T-helper 22 cell (primary cell): ENCODE data around the gene KRTAP4-1.
"Not testable (repeated sequence)": the region's sequence is repeated elsewhere in the genome, so short reads cannot be mapped to it uniquely, and the experiment has no call there.

Experiments
- DNase-seq: peaks from one replicate; pipeline ENCODE4 v3.0.0-alpha.2; 2020; ENCODE audit warnings: low read depth

Gene KRTAP4-1

DNA sequence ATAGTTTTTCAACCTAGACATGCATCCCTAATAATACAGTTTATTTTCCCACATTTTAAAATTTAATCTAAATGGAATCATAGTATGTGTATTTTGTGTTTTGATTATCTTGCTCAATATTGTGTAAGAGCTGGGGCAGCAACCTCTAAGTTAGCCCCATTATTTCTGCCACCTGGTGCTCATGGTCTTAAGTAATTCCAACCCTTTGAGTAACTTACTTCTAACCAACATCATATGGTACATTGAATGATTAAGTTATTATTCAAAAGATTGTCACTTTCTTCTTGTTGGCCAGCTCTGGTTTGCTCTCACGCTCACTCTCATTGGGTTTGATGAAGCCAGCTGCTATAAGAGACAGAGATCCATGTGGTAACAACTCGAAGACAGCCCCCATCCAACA lies 12.8 kb downstream of the KRTAP4-1 start:
- no peak for DNase-seq

DNA sequence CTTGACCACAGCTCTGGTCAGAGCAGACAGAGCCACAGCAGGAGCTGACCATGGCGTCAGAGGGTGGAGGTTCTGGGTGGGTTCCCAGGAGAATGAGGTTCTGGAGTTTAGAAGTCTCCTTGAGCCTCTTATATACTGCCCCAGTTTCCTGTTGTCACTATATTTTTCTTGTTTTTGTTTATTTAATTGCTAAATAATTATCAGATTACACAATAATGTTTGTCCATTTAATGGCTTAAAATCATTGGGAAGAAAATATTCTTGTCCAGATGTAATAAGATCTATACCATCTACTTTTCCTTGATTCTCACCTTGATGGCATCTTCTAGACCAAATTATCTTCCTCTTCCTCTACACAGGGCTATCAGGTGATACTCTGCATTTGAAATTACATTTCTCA lies 16.6 kb downstream of the KRTAP4-1 start, which contains the start of gene KRTAP4-3:
Gene KRTAP4-3, minus strand, starts transcription at position 101 of the 400 bp plus-strand sequence. Its CDS starts 49 bp downstream, at position 52.
- no peak for DNase-seq

DNA sequence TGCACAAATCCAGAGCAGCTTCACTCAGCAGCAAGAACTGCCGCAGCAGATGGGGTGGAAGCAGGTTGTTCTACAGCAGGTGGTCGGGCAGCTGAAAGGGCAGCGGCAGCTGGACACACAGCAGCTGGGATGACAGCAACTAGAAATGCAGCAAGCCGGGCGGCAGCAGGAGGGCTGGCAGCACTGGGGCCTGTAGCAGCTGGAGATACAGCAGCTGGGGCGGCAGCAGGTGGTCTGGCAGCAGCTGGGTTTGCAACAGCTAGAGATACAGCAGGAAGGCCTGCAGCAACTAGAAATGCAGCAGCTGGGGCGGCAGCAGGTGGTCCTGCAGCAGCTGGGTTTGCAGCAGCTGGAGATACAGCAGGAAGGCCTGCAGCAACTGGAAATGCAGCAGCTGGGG lies 17.1 kb downstream of the KRTAP4-1 start:
- no peak for DNase-seq

DNA sequence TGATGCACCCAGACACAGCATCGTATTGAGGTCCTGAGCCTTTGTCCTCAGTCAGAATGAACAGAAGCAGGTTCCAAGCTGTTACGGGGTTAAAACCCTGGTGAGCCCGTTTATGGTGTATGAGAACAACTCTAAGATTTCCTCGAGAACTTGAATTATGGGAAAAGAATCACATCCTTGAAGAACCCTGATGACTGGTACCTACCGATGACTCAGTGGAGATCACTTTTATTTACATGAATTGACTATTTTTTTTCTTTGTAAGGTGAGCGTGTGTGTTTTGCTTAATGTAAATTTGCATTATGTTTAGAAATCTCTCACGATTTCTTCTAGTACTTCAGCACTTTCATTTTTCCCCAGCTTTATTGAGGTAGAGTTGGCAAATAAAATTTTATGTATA lies 20.9 kb downstream of the KRTAP4-1 start:
- DNase-seq = no peak

DNA sequence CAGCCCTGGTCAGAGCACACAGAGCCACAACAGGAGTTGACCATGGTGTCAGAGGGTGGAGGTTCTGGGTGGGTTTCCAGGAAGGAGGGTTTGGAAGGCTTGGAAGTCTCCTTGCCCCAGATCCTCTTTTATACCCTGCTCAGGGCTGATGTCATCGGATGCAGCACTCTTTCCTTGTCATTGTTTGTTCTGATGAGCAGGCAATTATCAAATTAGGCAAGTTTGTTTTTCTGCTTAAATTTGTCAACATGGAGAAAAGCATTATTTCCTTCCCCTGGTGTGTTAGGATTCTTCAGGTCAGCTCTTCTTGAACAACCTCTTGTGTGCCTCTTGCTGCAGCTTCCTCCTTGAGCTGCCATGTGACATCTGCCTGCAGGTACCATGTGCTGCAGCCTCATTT lies 24.1 kb downstream of the KRTAP4-1 start, which contains the start of gene KRTAP4-4:
Gene KRTAP4-4, minus strand, starts transcription at position 101 of the 400 bp plus-strand sequence. Its CDS starts 57 bp downstream, at position 44.
- DNase-seq = no peak

DNA sequence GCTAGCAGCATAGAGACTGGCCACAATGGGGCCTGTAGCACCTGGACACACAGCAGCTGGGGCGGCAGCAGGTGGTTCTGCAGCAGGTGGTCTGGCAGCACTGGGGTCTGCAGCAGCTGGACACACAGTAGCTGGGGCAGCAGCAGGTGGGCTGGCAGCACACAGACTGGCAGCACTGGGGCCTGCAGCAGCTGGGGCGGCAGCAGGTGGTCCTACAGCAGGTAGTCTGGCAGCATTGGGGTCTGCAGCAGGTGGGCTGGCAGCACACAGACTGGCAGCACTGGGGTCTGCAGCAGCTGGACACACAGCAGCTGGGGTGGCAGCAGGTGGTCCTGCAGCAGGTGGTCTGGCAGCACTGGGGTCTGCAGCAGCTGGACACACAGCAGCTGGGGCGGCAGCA lies 24.5 kb downstream of the KRTAP4-1 start:
- DNase-seq = not testable (repeated sequence)

DNA sequence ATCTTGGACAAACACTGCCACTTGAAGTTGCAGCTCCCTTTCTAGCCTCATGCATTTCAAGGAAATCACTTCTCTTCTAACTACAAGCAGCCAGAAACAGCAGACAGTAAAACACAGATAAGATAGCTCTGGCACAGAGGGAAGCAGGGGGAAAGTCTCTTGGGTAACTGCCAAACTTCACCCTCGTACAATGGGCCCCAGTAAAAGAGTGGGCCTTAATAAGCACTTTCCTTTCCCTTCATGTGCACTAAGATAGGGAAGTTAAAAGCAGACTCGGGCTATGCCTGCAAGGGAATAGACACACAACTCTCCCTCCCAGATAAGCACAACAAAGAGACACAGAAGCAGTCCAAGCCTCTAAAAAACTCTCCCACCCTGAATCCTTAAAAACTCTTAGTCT lies 30.9 kb downstream of the KRTAP4-1 start:
- no peak for DNase-seq

DNA sequence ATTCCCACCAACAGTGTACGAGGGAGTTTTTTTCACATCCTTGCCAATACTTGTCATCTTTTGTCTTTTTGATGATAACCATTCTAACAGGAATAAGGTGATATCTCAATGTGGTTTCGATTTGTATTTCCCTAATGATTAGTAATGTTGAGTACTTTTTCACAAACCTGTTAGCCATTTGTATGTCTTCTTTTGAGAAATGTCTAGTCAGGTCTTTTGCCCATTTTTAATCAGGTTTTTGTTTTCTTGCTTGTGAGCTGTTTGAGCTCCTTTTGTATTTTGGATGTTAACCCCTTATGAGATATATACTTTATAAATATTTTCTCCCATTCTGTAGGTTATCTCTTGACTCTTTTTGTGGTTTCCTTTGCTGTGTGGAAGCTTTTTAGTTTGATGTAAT lies 33.2 kb downstream of the KRTAP4-1 start:
- DNase-seq = no peak

DNA sequence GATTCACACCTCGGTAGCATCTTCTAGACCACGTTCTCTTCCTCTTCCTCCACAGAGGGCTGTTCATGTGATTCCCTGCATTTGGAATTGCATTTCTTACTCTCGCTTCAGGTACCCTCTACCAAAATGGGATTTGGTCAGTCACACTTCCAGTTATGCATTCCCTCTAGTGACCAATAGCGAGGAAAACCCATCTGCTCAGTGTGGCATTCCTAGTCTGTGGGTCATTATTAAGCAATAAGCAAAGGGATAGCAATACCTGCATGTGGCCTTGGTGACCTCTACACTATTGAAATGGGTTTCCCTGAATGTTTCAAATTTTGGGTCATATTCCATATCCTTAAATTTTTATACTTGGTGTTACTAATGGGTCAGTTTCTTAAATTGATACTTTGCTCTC lies 34.7 kb downstream of the KRTAP4-1 start:
- no peak for DNase-seq

DNA sequence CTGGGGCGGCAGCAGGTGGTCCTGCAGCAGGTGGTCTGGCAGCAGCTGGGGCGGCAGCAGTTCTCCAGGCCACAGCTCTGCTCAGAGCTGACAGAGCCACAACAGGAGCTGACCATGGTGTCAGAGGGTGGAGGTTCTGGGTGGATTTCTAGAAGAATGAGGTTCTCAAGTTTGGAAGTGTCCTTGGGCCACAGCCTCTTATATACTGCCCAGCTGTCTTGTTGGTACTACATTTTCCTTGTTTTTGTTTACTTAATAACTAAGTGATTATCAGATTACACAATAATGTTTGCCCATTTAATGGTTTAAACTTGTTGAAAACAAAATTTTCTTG lies 35.1 kb downstream of the KRTAP4-1 start, which contains the start of gene KRTAP4-5:
Gene KRTAP4-5, minus strand, starts transcription at position 174 of the 334 bp plus-strand sequence. Its CDS starts 58 bp downstream, at position 116.
- no peak for DNase-seq

DNA sequence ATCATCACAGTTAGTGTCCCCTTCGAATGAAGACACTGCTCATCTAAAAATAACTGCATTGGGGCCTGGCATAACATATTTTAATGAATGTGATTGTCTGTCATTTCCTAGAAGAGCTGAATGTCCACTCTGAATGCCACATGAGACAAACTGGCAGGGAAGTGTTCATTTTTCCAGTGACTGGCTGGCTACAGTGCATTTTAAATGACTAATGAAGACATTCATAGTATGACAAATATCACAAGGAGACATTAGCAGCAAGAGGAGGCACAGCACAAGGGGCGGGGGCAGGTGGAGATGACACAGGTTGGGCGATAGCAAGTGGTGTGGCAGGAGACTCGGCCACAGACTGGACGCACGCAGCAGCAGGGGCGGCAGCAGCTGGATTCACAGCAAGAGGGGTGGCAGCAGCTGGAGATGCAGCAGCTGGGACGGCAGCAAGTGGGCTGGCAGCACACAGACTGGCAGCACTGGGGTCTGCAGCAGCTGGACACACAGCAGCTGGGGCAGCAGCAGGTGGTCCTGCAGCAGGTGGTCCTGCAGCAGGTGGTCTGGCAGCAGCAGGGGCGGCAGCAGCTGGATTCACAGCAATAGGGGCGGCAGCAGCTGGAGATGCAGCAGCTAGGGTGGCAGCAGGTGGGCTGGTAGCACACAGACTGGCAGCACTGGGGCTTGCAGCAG lies 35.6 kb downstream of the KRTAP4-1 start:
- not testable (repeated sequence) for DNase-seq

DNA sequence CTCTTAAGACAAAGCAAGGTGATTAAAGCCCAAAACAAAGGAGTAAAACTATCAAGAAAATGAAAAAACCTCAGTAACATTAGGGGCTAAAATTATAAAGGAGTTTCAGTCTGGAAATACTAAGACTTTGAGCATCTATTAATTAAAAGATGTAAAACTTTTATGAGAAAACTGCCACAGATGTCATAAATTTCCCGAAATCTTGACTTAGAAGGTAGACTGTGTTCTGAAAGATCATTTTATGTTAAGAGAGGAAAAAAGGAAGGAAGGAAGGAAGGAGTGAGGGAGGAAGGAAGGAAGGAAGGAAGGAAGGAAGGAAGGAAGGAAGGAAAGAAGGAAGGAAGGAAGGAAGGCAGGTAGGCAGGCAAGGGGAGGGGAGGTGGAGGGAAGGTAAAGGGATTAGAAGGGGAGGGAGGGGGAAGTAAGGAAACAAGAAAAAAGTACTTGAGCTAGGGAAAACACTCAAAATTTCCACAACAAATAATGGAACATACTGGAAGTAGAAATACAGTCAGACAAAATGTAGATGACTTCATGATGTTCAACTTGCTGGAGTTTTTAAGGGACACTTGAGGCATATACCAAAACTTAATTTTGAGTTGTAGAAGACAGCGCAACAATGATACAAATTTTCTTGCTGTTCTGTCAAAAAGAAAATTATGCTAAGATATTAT lies 37.0 kb downstream of the KRTAP4-1 start:
- DNase-seq = no peak

DNA sequence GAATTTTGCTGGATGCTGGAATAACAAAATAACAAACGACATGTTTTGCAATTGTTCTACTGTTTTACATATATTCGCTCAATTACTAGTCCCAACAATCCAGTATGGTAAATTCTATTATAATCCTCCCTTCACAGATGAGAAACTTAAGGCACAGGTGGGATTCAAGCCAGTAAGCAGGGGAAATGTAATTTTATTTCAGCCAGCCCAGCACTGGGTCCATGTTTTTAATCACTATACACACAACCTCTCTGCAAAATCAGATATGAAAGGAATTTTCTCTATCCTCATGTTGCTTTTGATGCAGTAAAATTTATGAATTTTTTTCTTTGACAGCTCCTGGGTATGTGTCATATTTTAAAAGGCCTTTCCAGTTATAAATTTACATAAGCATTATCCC lies 39.5 kb downstream of the KRTAP4-1 start:
- DNase-seq = no peak

DNA sequence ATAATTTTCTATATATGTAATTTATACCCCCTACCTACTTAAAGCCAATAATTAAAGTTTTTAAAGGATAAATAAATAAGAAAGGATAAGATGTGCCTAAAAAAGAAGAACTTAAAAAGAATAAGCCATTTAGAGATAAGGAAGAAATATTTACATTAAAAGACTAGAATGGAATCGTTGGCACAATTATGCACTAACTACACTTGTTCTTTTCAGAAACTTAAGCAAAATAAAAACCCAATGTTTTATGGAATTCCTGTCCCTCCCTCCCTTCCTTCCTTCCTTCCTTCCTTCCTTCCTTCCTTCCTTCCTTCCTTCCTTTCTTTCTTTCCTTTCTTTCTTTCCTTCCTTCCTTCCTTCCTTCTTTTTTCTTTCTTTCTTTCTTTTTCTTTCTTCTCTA lies 39.9 kb downstream of the KRTAP4-1 start:
- no peak for DNase-seq

DNA sequence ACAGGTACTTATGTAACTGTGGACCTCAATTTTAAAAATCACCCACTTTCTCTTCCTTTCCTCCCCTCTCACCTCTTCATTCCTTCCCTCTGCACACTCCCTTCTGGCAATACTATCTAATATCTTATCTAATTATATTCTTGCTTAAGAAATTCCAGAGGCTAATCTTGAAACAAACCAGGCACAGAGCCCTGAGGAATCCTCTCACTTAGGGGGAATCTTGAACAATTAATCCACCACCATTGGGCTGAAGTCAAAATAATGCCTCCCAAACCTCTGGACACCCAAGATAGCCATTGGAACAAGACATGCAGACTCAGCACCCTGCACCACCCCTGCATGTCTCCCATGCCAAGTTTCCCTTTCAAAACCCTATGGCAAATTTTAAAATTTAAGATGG lies 43.4 kb downstream of the KRTAP4-1 start:
- no peak for DNase-seq

DNA sequence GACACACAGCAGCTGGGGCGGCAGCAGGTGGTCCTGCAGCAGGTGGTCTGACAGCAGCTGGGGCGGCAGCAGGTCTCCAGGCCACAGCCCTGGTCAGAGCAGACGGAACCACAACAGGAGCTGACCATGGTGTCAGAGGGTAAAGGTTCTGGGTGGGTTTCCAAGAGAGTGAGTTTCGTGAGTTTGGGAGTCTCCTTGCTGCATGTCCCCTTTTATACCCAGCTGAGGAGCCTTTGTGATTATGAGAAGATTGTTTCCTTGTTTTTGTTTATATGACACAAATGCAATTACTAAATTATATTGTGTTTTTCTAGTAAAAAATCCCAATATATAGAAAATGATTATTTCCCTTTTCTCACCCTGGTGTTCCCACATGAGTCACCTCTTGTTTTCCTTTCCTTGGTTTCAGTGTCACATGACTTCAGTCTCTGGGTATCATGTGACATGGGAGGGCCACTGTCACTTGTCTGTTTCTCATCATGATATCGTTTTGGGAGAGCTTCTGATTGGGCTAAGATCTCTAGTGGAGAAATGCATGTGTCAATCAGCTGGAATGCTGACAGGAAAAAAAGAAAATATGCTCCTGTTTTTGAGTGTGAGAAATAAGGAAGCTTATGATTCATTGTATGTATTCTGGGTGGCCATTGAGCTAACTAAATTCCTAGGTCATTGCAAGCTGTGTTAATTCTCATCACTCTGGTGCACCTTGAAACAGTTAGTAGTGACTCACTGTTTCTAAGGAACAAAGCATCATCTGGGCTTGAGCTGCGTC lies 44.2 kb downstream of the KRTAP4-1 start, which contains the start of gene KRTAP4-6:
Gene KRTAP4-6, minus strand, starts transcription at position 185 of the 772 bp plus-strand sequence. Its CDS starts 57 bp downstream, at position 128.
- no peak for DNase-seq

DNA sequence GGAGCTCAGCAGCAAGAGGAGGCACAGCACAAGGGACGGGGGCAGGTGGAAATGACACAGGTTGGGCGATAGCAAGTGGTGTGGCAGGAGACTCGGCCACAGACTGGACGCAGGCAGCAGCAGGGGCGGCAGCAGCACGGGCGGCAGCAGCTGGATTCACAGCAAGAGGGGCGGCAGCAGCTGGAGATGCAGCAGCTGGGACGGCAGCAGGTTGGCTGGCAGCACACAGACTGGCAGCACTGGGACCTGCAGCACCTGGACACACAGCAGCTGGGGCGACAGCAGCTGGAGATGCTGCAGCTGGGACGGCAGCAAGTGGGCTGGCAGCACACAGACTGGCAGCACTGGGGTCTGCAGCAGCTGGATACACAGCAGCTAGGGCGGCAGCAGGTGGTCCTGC lies 44.8 kb downstream of the KRTAP4-1 start:
- not testable (repeated sequence) for DNase-seq
